ENCODE data around the gene ARRB2.
A peak's percentile ranks its signal among the peaks of the same experiment; 100 is the strongest.

ARRB2 gene

DNA sequence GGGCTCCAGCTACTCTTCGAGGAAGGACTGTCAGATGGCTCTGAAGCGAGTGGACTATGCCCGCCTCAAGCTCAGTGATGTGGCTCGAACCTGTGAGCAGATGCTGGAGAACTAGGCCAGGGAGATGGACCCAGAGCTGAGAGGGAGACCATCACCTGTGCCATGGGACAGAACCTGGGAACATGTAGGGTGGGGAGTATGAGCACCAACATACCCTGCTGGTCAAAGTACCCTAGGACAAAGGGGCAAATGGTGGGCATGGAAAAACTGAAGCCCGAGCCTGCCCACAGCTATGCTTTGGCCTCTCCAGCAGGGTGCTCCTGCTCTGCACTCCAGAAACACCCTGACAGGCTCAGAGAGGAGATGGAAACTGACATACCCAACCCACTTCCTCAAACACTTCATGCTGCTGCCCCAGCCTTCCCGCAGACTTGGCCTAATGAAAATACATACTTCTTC is 22.7 kb downstream of the ARRB2 start:
- no peak for DNase-seq

DNA sequence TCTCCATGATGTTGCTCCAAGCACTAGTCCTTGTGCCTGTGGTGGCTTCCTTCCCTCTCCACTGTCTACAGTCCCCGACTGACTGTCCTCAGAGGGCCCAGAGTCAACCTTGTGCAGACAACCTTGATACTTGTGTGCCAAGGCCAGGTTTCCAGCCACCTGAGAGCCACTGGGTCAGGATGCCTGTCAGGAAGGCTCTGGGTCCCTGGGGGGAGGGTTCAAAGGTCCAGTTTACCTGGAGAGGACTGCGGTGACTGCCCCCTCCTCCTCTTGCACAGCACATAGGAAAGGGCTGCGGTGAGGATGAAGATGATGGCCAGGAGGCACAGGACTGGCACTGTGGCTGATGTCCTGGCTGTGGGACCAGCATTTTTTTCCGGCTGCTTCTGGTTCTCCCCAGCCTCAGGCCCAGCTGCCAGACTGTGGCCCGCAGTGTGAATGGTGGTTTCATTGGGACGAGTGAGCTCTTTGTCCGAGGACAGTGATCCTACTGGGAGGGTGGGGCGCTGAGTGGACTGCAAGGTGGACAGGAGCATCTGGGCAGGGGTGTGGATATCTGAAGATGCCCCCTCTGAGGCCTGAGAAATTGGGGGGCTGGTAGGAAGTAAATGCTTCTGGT is 24.5 kb downstream of the ARRB2 start:
- DNase-seq: no peak

GRCh38 chr17:4735876-4736651 is 25.6 kb downstream of the ARRB2 start:
- no peak for DNase-seq

DNA sequence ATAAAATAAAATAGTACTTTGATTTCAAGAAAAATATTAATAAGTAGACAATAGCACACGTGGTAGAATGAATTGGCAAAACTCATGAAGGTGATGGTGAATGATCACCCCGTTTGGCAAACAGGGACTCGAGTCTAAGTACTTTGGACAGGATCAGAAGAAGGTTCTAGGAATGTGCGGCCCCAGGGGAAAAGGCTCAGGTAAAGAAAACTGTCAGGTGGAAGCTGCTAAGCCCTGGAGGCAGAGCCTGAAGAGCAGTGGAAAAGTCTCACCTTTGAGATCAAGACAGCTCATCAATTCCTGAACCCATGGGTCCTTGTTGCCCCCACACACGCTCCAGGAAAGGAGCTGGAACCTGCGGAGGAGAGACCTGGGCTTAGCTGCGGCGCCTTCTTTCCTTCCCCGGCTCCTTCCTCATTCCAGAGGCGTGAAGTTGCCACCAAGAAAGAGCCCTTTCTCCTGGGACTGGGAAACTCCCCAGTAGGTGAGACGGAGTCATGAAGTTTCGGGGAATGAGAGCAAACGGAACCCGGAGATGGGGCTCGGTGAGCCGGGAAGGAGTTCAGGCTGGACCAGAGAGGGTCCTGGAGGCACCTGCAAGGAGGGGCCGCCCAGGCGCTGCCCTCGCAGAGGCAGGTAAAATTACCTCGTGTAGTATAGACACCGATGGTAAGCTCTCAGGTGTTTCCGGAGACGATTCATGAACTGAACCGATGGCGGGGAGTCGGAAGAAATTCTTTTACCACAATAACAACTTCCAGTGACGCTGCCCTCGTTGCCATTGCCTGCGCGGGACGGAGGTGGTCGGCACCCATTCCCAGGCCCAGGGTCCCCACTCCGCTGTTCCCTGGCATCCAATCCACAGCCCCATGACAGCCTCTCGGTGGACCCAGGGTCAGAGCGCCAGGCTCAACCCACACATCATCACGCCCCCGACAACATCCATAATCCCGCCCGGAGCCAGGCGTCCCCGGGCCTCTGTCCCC is 28.0 kb downstream of the ARRB2 start:
- DNase-seq: peak in 3 of 6 experiments; percentile 8 to 73 (median 52)

DNA sequence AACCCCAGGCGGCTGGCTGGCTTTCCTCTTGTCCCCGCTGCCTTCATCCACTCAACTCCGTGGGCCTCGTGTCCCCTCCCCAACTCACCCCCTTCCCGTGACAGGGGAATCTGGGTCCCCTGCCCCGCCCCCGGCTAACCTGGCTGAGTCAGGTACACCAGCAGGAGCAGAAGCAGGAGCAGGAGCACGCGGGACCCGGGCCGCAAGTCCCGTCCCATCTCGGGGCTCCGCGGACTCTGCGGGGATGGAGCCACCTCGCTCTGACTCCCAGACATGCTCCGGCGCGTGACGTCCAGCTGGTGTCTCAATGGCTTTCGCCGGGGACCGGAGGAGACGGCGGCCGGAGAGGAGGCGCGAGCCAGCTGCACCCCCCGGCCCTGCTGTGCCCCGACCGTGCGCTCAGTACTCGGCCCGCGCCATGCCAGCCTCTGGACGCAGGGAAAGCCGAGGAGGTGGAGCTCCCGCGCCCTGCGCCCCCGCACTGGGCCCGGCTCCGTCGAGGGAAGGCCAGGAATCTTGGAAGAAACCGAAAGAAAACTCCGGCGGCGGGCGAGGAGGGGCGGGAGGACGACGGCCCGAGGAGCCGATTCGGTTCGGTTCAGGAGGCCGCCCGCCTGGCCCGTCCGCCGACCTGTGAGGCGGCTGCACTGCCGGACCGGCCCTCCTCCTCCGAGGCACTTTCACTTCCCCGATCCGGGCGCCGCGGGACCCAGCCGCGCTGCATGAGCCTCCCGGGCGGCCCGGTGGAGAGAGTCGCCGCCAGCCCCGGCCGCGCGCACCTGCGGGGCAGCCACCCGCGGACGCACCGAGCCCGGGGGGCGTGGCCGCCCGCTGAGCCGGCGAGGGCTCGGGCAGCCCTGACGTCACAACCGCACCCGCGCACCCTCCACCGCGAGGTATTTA is 28.9 kb downstream of the ARRB2 start, which contains the start of the genes CXCL16 and ZMYND15:
CXCL16 (minus strand) TSS at position 807 of the 903 bp plus-strand sequence; CDS start at position 218, 589 bp downstream.
ZMYND15 (plus strand) TSS at position 712 of the 903 bp plus-strand sequence. CDS start 716 bp downstream, outside the sequence.
- DNase-seq: peak; percentile 33 to 63 (median 53)

DNA sequence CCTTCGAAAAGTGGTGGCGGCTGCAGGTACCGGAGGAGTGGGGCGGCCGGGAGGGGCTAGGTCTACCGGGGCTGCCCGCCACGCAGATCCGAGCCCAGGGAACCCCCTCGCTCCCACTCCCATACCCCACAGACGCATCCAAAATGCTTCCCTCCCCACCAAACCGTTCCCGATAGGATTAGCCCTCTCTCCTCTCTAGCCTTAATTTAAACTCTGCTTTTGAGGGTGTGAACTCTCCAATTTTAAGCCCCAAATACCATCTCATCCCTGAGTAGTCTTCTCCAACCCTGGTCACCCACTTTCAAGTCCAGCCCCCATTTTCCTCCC is 29.6 kb downstream of the ARRB2 start:
- DNase-seq: no peak

- DNase-seq: no peak
Observed at GRCh38 chr17:4740584-4740983, 30.2 kb downstream of the ARRB2 start.

DNA sequence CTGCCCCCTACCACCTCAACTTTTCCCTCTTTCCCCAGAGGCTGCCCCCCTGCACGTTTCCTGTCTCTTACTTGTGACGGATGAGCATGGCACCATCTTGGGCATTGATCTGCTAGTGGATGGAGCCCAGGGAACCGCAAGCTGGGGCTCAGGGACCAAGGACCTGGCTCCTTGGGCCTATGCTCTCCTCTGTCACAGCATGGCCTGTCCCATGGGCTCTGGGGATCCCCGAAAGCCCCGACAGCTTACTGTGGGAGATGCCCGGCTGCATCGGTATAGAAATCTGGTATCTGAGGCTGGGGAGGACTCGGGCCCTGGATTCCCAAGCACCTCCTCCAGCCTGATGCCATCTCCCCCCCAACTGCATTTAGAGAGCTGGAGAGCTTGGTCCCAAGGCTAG is 31.1 kb downstream of the ARRB2 start:
- no peak for DNase-seq

DNA sequence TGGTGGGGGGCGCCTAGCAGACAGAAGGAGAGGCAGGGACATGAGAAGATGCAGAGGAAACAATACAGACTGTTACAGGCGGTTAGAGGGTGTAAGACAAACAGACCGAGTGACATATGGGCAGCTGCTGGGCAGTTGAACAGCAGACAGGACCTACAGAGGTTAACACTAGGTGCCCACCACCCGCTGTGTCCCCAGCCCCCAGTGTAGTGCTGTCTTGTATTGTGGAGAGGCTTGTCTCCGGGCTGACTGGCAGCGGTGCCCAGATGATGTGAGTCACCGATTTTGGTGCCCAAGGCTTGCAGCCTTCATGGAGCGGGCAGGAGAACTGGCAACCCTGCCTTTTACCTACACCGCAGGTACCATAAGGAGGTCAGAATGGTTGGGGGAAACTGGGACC is 31.7 kb downstream of the ARRB2 start:
- DNase-seq: no peak

DNA sequence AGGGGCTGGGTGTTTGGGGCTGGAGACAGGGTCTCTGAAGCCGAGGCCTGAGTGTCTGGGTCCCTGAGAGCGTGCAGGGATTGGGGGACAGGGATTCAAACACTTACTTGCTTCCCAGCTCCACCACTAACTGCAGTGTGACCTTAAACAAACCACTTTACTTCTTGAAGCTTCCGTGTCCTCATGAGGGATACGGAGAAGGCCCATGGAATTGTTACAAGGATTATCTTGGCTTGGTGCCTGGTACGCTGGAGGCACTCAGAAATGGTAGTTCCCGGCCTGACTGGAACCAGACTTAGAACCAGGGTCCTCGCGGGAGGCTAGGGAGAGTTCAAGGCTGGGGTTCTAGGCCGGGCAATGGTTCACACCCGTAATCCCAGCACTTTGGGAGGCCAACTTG is 32.2 kb downstream of the ARRB2 start:
- no peak for DNase-seq

GRCh38 chr17:4743216-4743615 is 32.8 kb downstream of the ARRB2 start:
- no peak for DNase-seq

- no peak for DNase-seq
Observed at GRCh38 chr17:4743898-4744297, 33.5 kb downstream of the ARRB2 start.

- DNase-seq: peak in 1 of 6 experiments; percentile 2
Observed at GRCh38 chr17:4744999-4745969, 34.9 kb downstream of the ARRB2 start.

DNA sequence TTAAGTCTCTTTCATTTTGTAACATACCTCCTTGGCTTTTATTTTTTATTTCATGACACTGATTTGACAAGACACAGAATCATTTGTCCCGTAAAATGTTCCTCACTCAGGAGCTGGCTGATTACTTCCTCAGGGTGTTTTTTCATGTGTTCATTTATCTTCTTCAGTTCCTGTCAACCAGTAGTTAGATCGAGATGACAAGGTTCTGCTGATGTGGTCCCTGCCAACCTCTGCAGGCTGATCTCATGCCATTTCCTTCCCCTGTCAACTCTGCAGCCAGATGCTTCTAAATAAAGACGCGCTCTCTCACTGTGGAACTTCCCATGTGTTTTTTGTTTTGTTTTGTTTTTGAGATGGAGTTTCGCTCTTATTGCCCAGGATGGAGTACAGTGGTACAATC is 37.4 kb downstream of the ARRB2 start:
- peak in 4 of 6 experiments; percentile 2 to 57 (median 53) for DNase-seq

- DNase-seq: no peak
Observed at GRCh38 chr17:4748686-4749085, 38.3 kb downstream of the ARRB2 start.

DNA sequence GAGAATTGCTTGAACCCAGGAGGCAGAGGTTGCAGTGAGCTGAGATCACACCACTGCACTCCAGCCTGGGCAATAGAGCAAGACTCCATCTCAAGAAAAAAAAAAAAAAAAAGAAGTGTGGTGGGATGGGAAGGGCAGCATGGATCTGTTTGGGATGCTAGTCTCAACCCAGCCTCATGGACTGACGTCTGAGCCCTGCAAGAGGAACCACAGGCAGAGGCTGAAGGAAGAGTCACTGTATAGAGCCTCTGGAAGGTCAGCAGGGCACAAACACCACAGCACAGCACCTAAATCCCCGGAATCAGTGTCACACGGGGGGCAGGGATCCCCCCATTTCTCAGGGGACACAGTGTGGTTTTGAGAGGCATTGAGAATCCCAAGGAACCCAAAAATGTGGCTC is 40.2 kb downstream of the ARRB2 start:
- no peak for DNase-seq

GRCh38 chr17:4751932-4752331 is 41.5 kb downstream of the ARRB2 start:
- no peak for DNase-seq

DNA sequence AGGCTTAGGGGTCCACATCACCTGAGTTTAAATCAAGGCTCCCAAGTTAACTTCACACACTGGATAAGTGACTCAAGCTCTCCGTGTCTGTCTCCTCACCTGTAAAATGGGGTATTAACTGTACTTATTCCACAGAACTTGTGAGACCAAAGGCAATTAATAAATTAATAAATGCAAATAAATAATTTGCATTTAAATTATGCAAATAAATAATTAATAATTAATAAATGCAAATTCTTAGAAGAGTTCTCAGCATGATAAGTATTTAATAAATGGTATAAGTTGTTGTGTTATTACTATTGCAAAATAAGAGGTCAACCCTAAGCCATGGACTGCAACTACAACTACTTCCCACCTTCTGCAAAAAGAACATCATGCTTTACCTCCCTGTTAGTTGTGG is 43.0 kb downstream of the ARRB2 start:
- no peak for DNase-seq

DNA sequence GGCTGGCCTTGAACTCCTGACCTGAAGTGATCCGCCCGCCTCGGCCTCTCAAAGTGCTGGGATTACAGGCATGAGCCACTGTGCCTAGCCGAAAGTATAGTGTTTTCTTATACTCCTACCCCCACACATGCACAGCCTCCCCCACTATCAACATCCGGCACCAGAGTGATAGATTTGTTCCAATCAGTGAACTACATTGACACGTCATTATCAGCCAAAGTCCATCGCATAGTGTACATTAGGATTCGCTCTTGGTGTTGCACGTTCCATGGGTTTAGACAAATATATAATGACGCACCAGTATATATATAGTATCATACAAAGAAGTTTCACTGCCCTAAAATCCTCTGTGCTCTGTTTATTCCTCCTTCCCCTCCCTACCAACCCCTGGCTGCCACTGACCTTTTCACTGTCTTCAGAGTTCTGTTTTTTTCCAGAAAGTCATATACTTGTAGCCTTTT is 49.4 kb downstream of the ARRB2 start:
- DNase-seq: no peak

- no peak for DNase-seq
Observed at GRCh38 chr17:4764595-4764994, 54.2 kb downstream of the ARRB2 start.

GRCh38 chr17:4766201-4766600 is 55.8 kb downstream of the ARRB2 start:
- DNase-seq: no peak
